Hepatocyte (in vitro differentiated cells): Measurements from ENCODE around the gene VPS50. TPM values are rescaled to one million over a fixed set of nuclear protein-coding genes. Genes with fewer than 3 reads are reported as not detected.

ENCODE experiments used
- DNase-seq: peaks from one replicate; pipeline ENCODE4 v3.0.0-alpha.2; 2016; ENCODE audit warnings: low spot score
- H2AFZ ChIP-seq: fragments of 200-600 bp; sonication (generic); 2 replicates; pipeline ENCODE4 v1.6.0; 2016; ENCODE audit warnings: antibody characterized with exemption, mild to moderate bottlenecking
- H3K27ac ChIP-seq: fragments of 200-600 bp; sonication (generic); 2 replicates; pipeline ENCODE4 v1.5.1; 2016; ENCODE audit warnings: mild to moderate bottlenecking
- H3K27me3 ChIP-seq: fragments of 200-600 bp; sonication (generic); 2 replicates; pipeline ENCODE4 v1.6.1; 2016
- H3K36me3 ChIP-seq: fragments of 200-600 bp; sonication (generic); replicated peaks from 2 replicates; pipeline ENCODE4 v1.5.1; 2016; ENCODE audit warnings: low read depth; ENCODE audit not compliant: insufficient read depth
- H3K4me1 ChIP-seq: fragments of 200-600 bp; sonication (generic); 2 replicates; pipeline ENCODE4 v1.5.1; 2016; ENCODE audit warnings: mild to moderate bottlenecking, moderate library complexity; ENCODE audit not compliant: insufficient read depth
- H3K4me2 ChIP-seq: fragments of 200-600 bp; sonication (generic); 2 replicates; pipeline ENCODE4 v1.6.0; 2016
- H3K4me3 ChIP-seq: fragments of 200-600 bp; sonication (generic); 2 replicates; pipeline ENCODE4 v1.5.1; 2016; ENCODE audit warnings: mild to moderate bottlenecking
- H3K79me2 ChIP-seq: fragments of 200-600 bp; sonication (generic); 2 replicates; pipeline ENCODE4 v1.6.0; 2017; ENCODE audit warnings: mild to moderate bottlenecking
- H3K9me2 ChIP-seq: fragments of 200-600 bp; sonication (generic); replicated peaks from 2 replicates; pipeline ENCODE4 v1.6.0; 2017; ENCODE audit warnings: mild to moderate bottlenecking; ENCODE audit not compliant: insufficient read depth
- H3K9me3 ChIP-seq: fragments of 200-600 bp; sonication (generic); 2 replicates; pipeline ENCODE4 v1.5.1; 2016; ENCODE audit warnings: low read depth, mild to moderate bottlenecking
- H4K20me1 ChIP-seq: fragments of 200-600 bp; sonication (generic); 2 replicates; pipeline ENCODE4 v1.6.0; 2016; ENCODE audit warnings: mild to moderate bottlenecking; ENCODE audit not compliant: insufficient read depth, poor library complexity, severe bottlenecking
- CTCF ChIP-seq: fragments of 200-600 bp; sonication (generic); IDR thresholded peaks from 2 replicates; pipeline ENCODE4 v1.5.1; 2016; ENCODE audit warnings: antibody characterized with exemption, mild to moderate bottlenecking; ENCODE audit not compliant: poor library complexity
- EZH2 ChIP-seq: fragments of 200-600 bp; sonication (generic); IDR thresholded peaks from 2 replicates; pipeline ENCODE4 v1.6.1; 2016; ENCODE audit warnings: antibody characterized with exemption, mild to moderate bottlenecking, borderline replicate concordance
- EZH2phosphoT487 ChIP-seq: fragments of 200-600 bp; sonication (generic); IDR thresholded peaks from one replicate; pipeline ENCODE4 v1.6.1; 2018; ENCODE audit warnings: antibody characterized with exemption, mild to moderate bottlenecking, low read depth, moderate library complexity; ENCODE audit not compliant: unreplicated experiment, severe bottlenecking
- WGBS: methylation state at CpG from one replicate; pipeline ENCODE4 v1.1.6; 2016; ENCODE audit warnings: low lambda C conversion rate; ENCODE audit errors: missing lambda C conversion rate; 5-methylcytosine and 5-hydroxymethylcytosine counted together
- polyA plus RNA-seq: library from polyadenylated mRNA; unstranded; fragments of >200 nt; fragmentation: Nextera tagmentation; extraction: Ambion mirVana; gene quantifications from 2 replicates; pipeline ENCODE4 v1.2.1, GENCODE V29; 2016
- total RNA-seq: library from RNA; depleted of rRNA; stranded (reverse); fragments of >200 nt; gene quantifications from 2 replicates; pipeline ENCODE4 v1.2.3, GENCODE V29; 2014

The VPS50 gene
- total and polyA plus RNA-seq, 2 experiments from 2014 or later: 10.5 to 32.5 TPM

- Histone ChIP-seq H3K9me3 (no peaks in the 10 kb centered on the region), H3K4me3 (no peak within 1 kb of the TSS), H3K4me2 (peak within 1 kb of the TSS; percentile 0), H3K27me3 (no peaks in the 10 kb centered on the region), H3K27ac (no peak within 1 kb of the TSS), H3K4me1 (no peaks in the 10 kb centered on the region), H4K20me1 (no peaks in the 10 kb centered on the region), H2AFZ (no peak within 1 kb of the TSS), H3K79me2 (no peaks in the 10 kb centered on the region), H3K36me3 (no peaks in the 10 kb centered on the region), H3K9me2 (no peaks in the 10 kb centered on the region)
- TF ChIP-seq EZH2 (no peak), CTCF (no peak), EZH2phosphoT487 (no peak)
- 56% methylated on average over 2 of the region's 2 CpGs for WGBS
- DNase-seq: no peak
Observed at GRCh38 chr7:93226310-93226709, 5.9 kb upstream of the VPS50 start, which contains the start of gene HEPACAM2. TSS of gene HEPACAM2 (minus strand) at chr7:93226469.

- Histone ChIP-seq H3K27me3 (no peaks in the 10 kb centered on the region), H4K20me1 (no peaks in the 10 kb centered on the region), H3K79me2 (peaks cover 8% of the 10 kb centered on the region), H2AFZ (no peak overlapping the region), H3K9me2 (no peaks in the 10 kb centered on the region), H3K36me3 (no peaks in the 10 kb centered on the region), H3K9me3 (no peaks in the 10 kb centered on the region), H3K4me2 (no peak overlapping the region), H3K4me3 (no peak overlapping the region), H3K27ac (no peak overlapping the region), H3K4me1 (no peaks in the 10 kb centered on the region)
- TF ChIP-seq EZH2 (no peak), CTCF (peak; percentile 81), EZH2phosphoT487 (no peak)
- WGBS: 13% methylated on average over 2 of the region's 2 CpGs
- peak; percentile 85 for DNase-seq
Observed at GRCh38 chr7:93228302-93228701, 3.9 kb upstream of the VPS50 start.

GRCh38 chr7:93231259-93231658, 907 bp upstream of the VPS50 start:
- WGBS: 72% methylated on average over 5 of the region's 5 CpGs
- H3K27me3 ChIP-seq: no peaks in the 10 kb centered on the region
- peak overlapping the region; percentile 78 for H3K27ac ChIP-seq
- no peak for TF ChIP-seq EZH2
- no peak for TF ChIP-seq EZH2phosphoT487
- TF ChIP-seq CTCF: no peak
- H3K4me1 ChIP-seq: no peaks in the 10 kb centered on the region
- H3K36me3 ChIP-seq: no peaks in the 10 kb centered on the region
- H3K4me3 ChIP-seq: peak overlapping the region; percentile 63
- H4K20me1 ChIP-seq: no peaks in the 10 kb centered on the region
- peak overlapping the region; percentile 77 for H3K4me2 ChIP-seq
- no peaks in the 10 kb centered on the region for H3K9me2 ChIP-seq
- H3K79me2 ChIP-seq: peaks cover 25% of the 10 kb centered on the region
- H2AFZ ChIP-seq: peak overlapping the region; percentile 87
- DNase-seq: no peak
- no peaks in the 10 kb centered on the region for H3K9me3 ChIP-seq

GRCh38 chr7:93232673-93233018, 480 bp downstream of the VPS50 start:
- WGBS: 7% methylated on average over 8 of the region's 8 CpGs
- H3K36me3 ChIP-seq: no peaks in the 10 kb centered on the region
- H3K4me2 ChIP-seq: peak overlapping the region; percentile 81
- no peaks in the 10 kb centered on the region for H3K9me2 ChIP-seq
- H3K79me2 ChIP-seq: peaks cover 35% of the 10 kb centered on the region
- H3K9me3 ChIP-seq: no peaks in the 10 kb centered on the region
- TF ChIP-seq EZH2 (no peak), EZH2phosphoT487 (no peak), CTCF (no peak)
- H3K27me3 ChIP-seq: no peaks in the 10 kb centered on the region
- no peaks in the 10 kb centered on the region for H3K4me1 ChIP-seq
- no peaks in the 10 kb centered on the region for H4K20me1 ChIP-seq
- DNase-seq: no peak
- H3K27ac ChIP-seq: no peak overlapping the region
- peak overlapping the region; percentile 85 for H2AFZ ChIP-seq
- H3K4me3 ChIP-seq: peak overlapping the region; percentile 55
